GM18519 (cell line): ENCODE data around the gene GRIK3.

Experiments
- ATAC-seq: cut with Tn5 transposase; IDR thresholded peaks from one replicate; pipeline ENCODE4 v1.9.1; 2021; ENCODE audit warnings: mild to moderate bottlenecking, moderate library complexity; ENCODE audit not compliant: unreplicated experiment, low FRiP score

Gene GRIK3

DNA sequence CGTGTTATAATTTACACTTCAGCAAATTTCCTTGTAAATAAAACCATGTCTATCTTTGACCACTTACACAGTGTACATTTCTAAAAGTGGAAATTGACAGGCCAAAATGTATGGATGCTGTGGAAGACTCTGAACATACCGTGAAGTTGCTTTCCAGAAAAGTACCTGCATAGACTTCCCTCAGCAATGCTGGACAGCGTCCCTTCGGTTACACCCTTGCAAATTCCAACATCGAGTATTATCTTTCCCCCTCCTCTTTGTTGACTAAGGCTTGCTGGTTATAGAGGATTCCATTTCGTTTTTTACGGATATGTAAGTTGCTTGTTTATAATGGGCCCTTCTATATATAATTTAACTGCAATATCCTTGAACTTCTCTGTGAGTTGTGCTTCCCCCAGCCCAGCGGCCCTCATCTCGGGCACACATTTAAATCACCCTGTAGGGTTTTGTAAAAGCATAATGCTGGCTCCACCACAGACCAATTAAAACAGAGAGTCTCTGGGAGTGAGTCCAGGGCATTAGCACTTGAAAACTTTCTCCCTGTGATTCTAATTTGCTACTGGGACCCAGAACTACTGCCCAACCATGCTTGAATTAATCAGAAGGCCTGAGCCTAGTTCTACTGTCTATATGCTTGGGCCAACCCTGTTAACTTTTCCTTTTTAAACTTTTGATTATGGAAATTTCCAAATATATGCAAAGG, 230.3 kb downstream of the GRIK3 start:
- ATAC-seq: no peak

- ATAC-seq: no peak
Observed at GRCh38 chr1:36802018-36802417, 232.3 kb downstream of the GRIK3 start.

DNA sequence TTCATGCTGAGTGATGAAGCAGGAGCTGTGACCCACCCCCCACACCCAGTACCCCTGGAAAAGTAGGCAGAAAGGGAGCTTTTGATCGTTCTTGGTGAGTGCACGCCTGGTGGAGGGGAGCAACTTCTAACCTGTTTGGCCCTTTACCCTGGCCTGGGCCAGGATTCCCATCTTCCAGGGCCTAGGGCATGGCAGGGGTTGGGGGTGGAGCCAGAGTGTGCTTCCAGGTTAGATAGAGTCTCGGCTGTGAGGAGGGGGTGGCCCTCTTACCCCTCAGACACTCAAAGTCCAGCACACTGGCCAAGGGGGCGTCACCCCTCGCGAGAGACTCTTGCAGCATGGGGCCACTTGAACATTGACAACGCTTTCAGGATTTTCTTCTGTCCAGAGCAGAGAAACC, 236.6 kb downstream of the GRIK3 start:
- ATAC-seq: no peak

DNA sequence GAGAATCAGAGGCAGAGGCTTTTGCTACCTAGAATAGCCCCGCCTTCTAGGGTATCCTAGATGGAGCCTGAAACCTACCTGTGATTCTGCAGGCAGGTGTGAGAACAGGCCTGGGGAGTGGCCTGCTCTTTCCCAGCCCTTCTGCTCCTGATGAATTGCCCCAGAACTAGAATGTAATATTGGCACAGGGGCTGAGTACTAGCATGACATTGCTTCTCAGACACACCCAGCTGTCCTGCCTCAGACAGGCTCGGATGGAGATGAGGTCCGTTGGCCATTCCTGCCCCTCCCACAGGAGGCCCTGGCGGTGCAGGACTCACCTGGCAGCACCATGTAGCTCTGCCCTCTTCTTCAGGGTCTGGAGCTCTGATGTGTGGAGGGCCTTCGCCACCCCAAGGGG, 237.6 kb downstream of the GRIK3 start:
- no peak for ATAC-seq

DNA sequence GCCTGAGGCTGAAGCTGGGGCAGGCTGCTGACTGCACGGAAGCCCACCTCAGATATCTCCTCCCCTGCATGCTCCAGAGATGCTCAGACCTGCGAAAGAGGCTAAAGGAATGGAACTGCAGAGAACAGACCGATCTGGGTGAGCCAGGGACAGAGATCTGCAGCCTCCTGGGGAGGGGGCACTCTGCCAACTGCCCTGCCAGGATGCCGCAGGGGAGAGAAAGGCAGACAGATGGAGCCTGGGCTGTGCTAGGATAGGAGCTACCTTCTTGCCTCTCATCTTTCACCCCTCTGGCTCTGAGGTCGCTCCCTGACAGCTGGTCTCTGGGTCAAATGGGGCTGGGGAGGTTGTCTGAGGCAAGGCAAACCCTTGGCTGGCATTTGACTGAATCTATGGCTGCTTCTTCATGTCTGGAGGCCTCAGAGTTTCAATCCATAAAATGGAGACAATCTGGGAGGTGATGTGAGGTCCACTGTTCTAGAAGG, 238.2 kb downstream of the GRIK3 start:
- ATAC-seq: no peak

- no peak for ATAC-seq
Observed at GRCh38 chr1:36794460-36794859, 239.9 kb downstream of the GRIK3 start.

- ATAC-seq: no peak
Observed at GRCh38 chr1:36793452-36793851, 240.9 kb downstream of the GRIK3 start.

- no peak for ATAC-seq
Observed at GRCh38 chr1:36792292-36792691, 242.0 kb downstream of the GRIK3 start.

DNA sequence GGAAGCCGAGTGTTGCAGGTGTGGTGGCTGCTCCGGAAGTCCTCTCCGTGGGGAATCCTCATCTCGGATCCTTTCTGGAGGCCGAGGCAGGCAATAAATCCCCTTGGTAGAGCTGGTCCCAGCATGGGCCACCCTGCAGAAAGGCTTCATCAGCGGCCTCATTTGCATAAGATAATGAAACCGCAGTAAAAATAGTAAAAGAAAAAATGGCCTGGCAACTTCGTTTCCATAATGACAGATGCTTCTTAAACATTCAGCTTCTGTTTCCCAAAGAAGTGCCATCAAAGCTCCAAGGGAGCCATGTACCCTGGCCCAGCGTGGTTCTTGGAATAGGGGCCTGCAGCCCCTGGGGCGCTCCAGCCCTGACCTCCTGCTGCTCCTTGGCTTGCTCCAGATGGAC, 244.1 kb downstream of the GRIK3 start:
- no peak for ATAC-seq

GRCh38 chr1:36789535-36789934, 244.8 kb downstream of the GRIK3 start:
- no peak for ATAC-seq

DNA sequence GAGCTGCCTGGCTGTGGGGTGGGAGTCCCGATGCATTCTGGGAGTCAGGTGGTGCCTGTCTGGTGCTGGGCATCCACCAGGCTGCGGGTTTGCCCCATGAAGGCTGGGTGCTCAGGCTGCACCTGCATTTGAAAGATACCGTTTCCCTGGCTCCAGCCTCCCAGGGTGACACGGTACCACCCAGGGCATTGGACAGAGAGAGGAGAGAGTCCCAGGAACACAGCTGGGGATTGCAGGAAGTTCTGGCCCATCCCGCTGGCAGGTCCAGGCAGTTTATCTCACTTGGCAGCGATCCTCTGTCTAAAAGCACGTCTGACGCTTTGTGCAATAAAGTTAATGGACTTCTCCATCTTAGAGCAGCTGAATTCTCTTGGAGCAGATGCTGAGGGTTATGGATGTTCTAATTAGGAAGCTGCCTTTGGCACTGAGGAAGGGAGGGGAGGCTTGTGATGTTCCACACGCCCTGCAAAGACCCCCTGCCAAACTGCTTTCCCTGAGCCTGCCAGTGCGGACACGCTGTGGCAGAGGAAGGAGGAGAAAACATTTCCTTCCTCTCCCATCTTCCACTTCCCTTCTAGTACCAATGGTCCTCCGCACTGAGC, 246.9 kb downstream of the GRIK3 start:
- ATAC-seq: no peak

GRCh38 chr1:36786425-36786824, 247.9 kb downstream of the GRIK3 start:
- no peak for ATAC-seq

GRCh38 chr1:36784147-36784859, 250.0 kb downstream of the GRIK3 start:
- ATAC-seq: no peak

- no peak for ATAC-seq
Observed at GRCh38 chr1:36783475-36783874, 250.8 kb downstream of the GRIK3 start.

DNA sequence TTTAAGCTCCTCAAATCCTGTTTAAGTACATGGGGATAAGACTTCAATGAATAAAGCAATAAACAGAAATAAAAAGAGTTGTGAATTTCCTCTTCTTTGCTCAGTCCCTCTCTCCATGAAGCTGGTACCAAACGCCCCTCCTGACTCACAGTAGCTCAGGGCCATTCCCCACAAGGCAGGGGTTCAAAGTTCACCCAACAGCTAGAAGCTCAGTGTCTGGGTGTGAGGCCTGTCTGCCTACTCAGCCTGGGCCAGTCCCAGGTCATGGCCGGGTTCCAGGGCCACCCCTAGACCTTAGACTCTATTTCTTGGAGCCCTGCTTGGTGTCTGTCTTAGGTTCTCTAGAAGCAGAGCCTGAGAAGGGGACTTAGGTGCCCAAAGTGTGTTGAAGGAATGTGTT, 251.5 kb downstream of the GRIK3 start:
- ATAC-seq: no peak

GRCh38 chr1:36782085-36782484, 252.2 kb downstream of the GRIK3 start:
- no peak for ATAC-seq

DNA sequence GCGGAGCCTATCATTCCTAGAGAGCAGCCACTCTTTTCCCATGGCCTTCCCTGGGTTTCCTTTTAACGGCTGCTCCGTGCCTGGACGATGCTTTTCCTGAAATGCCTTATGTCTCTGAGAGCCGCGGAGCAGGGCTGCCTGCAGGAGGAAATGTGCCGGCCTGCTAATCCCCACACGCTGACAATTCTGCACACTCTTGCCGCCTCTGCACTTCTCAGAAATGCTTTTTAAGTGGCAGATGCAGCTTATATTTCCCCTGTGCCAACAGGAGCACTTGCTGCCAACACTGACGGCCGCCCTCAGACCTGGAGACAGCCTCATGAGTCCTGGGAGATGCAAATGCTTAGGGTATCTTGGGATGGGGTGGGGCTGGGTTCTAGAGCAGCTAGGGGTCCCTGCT, 253.2 kb downstream of the GRIK3 start:
- ATAC-seq: no peak

DNA sequence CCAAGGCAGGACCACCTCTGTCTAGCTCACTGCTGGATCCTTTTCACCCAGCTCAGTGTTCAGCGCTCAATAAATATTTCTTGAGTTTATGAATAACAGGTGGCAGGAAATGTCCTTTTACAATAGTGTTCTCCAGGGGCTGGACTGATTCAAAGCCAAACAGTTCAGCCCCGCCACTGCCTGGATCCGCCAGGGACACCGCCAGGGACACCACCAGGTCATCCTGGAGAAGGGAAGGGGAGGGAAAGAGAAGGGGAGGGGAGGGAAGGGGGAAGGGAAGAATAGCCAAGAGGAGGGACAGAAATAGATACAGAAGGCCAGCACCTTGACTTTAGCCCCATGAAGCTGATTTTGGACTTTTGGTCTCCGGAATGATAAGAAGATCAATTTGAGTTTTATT, 255.6 kb downstream of the GRIK3 start:
- no peak for ATAC-seq

- ATAC-seq: no peak
Observed at GRCh38 chr1:36776948-36777831, 257.1 kb downstream of the GRIK3 start.

- no peak for ATAC-seq
Observed at GRCh38 chr1:36776256-36776655, 258.1 kb downstream of the GRIK3 start.

DNA sequence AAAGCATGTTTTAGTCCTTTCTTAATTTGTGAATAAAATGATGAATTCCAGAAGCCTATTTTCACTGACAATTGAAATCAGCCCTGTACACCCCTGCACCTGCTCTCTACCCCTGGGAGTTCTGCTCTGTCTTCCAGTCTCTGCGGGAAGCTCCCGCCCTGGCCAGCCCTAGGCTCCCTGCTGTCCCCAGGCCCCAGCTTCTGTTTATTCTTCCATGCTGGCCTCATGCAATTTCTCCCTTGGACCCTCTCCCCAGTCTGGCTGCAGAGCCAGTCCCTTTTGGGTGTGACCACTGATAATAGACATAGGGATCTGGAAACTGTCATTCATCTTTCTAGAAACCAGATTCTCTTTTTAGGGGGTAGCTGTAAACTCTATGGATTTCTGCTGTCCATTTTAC, 258.6 kb downstream of the GRIK3 start:
- ATAC-seq: no peak
